Stimulated activated CD4-positive, alpha-beta T cell treated with anti-CD3 and anti-CD28 coated beads, Interleukin-1b, Interleukin-23, amount 100 ng/mL, for 24 hours (primary cell): Measurements from ENCODE around the gene TMEM61.
"Not testable (repeated sequence)": the region's sequence is repeated elsewhere in the genome, so short reads cannot be mapped to it uniquely, and the experiment has no call there.

Experiments used
- DNase-seq, 4 experiments: peaks; one replicate each; pipeline ENCODE4 v3.0.0-alpha.2; 2020; ENCODE audit warnings: low read depth in 4 of 4, low spot score in 1 of 4

TMEM61 gene

DNA sequence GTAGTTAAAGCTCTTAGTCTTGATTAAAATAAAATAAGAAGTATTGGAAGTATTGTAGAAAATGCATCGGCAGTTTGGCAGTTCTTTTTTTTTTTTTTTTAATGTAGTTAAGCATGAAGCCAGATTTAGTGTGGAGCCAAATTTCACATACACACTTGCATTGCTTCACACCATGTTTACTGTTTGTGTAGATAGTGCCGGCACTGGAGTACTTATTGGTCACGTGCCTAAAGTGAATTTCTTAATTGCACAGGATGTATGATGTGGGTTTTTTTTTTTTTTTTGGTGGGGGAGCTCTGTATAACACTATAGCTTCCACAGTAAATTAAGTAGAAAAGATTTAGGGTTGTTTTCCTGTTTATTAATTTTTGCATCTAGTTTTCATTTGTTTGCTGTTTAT, 21.2 kb upstream of the TMEM61 start:
- DNase-seq, result no peak

DNA sequence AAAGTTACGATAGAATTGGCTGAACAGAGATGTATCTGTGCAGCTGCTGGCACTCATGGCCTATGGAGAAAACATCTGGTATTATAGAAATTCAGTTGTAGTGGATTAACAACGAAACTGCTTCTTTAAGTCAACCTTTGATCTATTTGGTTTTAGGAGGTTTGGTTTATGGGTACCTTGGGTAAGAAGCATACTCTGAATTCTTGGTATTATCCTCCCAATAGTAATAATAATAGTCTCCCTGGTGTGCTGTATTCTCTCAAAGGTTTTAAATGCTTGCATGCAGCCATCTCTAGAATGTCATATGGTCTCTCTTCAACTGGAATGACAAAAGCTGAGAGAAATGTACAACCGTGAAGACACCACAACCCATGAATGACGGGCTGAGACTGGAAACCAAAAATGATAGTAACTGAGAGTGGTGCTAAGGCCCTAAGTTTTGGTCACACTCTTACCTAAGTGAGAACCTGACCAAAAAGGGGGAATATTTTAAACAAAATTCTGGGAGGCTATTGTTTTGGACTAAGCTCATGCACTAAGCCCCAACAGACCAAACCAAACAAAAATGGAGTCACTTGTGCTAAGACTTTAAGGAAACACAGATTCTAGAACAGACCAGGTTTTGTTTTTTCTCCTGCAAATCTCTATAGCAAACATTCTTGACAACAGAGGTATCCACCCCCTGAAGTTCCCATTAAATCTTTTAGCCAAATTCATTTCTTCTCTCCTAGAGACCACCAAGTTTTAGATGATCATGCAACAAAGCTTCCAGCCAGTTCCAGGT, 17.6 kb upstream of the TMEM61 start:
- DNase-seq, result no peak

GRCh38 chr1:54963829-54964228, 16.6 kb upstream of the TMEM61 start:
- not testable (repeated sequence) for DNase-seq

DNA sequence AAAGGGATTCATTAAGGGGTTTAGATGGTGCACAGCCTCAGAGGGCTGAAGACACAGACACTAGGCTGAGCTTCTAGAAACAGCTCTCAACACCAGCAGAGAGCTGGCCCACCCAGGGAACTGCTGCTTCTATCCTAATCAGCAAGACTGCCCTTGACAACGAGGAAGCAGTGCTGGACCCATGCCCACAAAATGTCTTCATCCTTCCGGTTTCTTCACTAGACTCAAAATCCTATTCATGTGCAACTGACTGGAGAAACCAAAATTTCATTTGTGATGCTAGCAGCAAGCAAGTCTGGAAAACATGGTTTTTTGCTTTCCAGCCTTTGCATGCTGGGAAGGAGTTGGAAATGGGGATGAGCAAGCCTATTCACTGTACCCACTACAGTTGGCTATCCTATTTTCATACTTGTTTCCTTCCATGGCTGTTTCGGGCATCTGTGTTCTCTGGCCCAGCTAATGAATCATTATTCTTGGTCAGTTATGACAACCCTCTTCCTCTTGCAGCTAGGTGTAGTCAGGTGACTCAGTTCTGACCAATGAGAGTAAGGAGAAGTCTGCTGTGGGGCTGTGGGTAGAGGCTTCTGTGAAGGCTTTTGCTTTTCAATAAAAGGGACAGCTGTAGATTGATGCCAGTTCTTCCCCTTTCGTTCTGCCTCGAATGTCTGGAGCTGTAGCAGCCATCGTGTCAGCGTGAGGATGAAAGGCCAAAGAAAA, 14.6 kb upstream of the TMEM61 start:
- no peak for DNase-seq

GRCh38 chr1:54967372-54967771, 13.1 kb upstream of the TMEM61 start:
- no peak for DNase-seq

DNA sequence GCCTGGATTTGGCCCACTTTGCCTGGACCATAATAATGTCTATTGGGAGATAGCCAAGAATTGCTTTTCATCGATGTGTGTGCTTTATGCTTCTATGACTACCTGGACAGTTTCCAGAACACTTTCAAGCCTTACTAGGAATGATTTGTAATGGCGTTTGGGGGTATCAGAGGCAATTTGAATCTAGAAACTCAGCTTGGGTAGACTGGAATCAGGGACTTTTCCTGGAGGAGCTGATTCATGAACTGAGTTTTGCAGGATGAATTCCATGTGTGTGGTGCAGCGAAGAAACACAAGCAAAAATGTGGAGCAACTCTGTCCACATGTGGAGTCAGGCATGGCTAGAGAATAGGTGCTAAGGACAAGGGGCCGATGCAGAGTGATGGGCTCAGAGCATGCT, 11.9 kb upstream of the TMEM61 start:
- DNase-seq, result no peak

DNA sequence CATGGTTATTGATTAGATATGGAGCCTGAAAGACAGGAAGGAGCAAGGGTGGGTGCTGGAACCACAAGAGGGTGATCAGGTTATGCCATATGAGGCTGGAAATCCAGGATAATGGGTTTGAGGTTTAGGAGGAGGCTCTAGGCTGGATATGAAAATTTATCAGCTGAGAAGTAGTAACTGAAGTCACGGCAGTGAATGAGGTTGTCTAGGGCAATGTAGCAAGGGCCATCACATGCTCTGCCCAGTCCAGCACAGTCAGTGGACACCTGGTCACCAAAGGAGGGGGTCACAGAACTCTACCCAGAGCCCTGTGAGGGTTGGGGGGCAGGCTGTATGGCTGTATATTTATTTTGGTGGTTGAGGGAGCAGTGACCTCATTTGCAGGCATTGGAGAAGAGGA, 10.5 kb upstream of the TMEM61 start:
- no peak for DNase-seq

- no peak for DNase-seq
Measured at GRCh38 chr1:54970901-54971300, 9.5 kb upstream of the TMEM61 start.

- no peak for DNase-seq
Measured at GRCh38 chr1:54971317-54971791, 9.1 kb upstream of the TMEM61 start.

DNA sequence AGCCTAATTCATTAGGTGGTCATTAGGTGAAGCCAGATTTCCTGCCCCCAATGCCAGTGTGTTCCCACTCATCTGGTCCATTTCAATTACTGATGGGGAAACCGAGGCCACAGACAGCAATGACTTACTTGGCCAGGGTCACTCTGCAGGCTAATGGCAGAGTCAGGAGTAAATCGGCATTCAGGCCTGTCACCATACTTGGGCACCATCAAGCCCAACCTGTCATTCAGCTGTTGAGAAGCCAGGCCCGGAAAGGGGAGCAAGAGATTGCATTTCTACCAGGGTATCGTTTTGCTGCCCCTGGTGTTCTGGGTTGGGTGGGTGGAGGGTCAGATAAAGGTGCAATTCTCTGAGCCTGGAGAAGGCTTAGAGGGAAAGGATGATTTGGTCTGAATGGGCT, 8.0 kb upstream of the TMEM61 start:
- DNase-seq, result no peak

GRCh38 chr1:54973205-54973921, 7.1 kb upstream of the TMEM61 start:
- no peak for DNase-seq

DNA sequence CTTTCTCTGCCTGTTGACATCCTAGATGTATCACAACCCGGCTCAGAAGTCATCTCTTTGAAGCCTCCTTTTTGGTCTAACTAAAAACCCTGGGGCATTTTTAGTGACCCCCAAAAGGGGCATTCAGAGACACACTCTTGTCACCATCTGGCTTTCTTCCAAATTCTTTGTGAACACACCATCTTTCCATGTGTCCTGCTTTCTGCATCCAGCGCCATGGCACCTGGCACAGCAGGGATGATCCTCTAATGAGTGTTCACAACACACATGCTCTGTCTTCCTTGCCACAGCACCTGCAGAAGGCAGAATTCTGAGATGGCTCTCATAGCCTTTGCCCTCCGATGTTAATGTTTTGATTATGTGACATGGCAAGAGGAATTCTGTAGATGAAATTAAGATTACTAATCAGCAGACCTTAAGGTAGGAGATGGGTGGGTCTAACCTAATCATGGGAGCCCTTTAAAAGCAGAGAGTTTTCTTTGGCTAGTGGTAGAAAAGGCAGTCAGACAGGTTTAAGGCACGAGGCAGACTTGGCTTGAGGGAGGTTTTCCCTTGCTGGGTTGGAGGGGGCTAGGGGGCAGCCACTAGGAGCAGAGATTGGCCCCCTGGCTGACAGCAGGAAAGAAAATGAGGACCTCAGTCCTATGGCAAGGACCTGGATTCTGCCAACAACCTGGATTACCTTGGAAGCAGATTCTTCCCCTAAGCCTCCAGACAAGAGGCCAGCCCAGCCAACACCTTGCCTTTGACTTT, 4.9 kb upstream of the TMEM61 start:
- DNase-seq, result no peak

DNA sequence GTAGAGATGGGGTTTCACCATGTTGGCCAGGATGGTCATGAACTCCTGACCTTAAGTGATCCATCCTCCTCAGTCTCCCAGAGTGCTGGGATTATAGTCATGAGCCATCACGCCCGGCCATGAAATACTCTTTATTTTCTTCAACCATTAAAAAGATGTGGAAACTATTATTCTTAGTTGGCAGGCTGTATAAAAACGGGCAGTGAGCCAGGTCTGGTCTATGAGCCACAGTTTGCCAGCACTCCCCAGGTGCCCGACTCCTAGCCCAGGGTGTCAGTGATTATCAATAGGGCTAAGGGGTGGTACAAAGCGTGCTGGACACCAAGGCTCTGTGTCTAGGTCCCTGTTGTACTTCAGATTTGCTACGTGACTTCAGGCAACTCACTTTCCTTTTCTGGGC, 3.7 kb upstream of the TMEM61 start:
- DNase-seq, result no peak

DNA sequence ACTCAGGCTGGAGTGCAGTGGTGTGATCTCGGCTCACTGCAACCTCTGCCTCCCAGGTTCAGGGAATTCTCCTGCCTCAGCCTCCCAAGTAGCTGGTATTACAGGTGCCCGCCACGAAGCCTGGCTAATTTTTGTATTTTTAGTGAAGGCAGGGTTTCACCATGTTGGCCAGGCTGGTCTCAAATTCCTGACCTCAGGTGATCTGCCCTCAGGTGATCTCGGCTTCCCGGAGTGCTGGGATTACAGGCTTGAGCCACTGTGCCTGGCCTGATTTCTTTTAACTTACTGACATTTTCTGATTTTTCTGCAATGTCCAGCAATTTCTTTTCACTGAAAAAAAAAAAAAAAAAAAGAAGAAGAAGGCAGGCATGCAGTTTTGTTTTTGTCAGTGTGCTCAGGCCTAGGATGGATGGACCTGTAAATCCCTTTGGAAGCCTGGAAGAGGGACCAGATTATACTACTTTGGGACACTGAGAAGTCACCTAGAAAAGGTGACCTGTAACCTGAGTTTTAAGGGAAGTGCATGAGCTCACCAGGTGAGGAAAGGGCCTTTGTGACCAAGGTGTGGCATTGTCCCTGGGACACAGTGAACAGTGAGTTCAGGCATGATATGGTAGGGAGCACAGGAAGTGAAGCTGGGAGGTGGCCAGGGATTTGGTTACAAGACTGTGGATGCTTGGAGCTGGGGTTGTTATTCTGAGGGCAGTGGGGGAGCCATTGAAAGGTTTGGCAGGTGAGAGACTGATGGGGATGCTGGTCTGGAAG, 2.7 kb upstream of the TMEM61 start:
- no peak for DNase-seq

GRCh38 chr1:54978528-54979326, 1.7 kb upstream of the TMEM61 start:
- no peak for DNase-seq

DNA sequence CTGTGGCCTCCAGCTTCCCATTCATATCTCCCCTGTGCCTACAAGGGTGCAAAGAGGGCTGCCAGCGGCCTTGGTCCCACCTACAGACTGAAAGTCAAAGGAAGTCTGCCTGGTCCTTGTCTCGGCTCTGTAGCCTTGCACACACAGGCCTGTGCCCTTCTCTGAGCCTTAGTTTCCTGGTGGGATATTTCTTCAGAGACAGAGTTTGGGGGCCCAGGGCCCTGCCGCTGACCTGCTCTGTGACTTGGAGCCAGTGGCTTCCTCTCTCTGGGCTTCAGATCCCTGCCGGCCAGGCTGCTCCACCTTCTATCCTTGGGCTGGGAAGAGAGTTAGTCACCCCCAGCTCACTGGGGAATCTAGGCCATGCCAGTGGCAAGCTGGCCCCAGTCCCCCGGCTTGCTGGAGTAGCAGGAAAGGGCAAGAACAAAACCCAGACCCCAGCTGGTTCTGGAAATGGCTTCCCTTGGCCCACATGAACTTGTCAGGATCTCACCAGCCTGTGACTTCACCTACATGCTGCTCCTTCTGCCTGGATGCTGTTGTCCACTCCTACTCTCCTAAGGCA, 1.0 kb upstream of the TMEM61 start:
- DNase-seq, result no peak

DNA sequence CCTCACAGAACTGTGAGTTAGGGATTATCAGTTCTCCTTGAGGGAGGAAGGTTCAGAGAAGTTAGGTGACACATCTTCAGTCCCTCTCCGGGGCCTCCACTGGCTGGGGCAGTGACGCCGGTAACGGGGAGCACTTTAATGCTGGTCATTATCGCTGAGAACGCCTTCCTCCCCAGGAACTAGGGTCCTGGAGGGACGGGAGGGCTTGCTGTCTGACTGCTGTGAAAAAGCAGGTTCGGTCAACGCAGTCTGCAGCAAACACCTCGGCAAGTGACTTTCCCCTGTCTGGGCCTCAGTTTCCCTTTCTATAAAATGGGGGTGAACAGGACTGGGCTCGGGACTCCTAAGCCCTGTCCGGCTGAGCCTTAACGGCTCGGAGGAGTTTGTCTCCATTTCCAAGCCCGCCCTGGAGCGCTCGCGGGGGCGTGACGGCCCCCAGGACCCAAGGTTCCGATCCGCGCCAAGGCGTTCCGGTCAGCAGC, 341 bp upstream of the TMEM61 start:
- no peak for DNase-seq

GRCh38 chr1:54981466-54981865, 1.0 kb downstream of the TMEM61 start:
- DNase-seq, result no peak

GRCh38 chr1:54982739-54983138, 2.3 kb downstream of the TMEM61 start:
- no peak for DNase-seq
